RWPE2 (cell line): ENCODE results near the gene EVL.
"Not testable (repeated sequence)": the region's sequence is repeated elsewhere in the genome, so short reads cannot be mapped to it uniquely, and the experiment has no call there.

Experiments
- ATAC-seq: fragments of 200-7000 bp; cut with Tn5 transposase; 3 replicates; pipeline ENCODE4 v1.9.1; 2021; ENCODE audit warnings: low read depth
- DNase-seq: peaks from one replicate; pipeline ENCODE4 v3.0.0-alpha.2; 2020; ENCODE audit warnings: low spot score
- H3K27ac ChIP-seq: fragments of 450-650 bp; 2 replicates; pipeline ENCODE4 v1.5.1; 2017; ENCODE audit warnings: mild to moderate bottlenecking; ENCODE audit not compliant: poor library complexity, severe bottlenecking
- H3K27me3 ChIP-seq: fragments of 250-450 bp; sonication (Bioruptor Pico); 2 replicates; pipeline ENCODE4 v1.5.1; 2021; ENCODE audit warnings: mild to moderate bottlenecking, moderate library complexity; ENCODE audit not compliant: insufficient read depth, poor library complexity, severe bottlenecking
- H3K36me3 ChIP-seq: fragments of 250-450 bp; sonication (Bioruptor Pico); 2 replicates; pipeline ENCODE4 v1.5.1; 2020; ENCODE audit warnings: low read depth, mild to moderate bottlenecking, moderate library complexity
- H3K4me1 ChIP-seq: fragments of 250-450 bp; sonication (Bioruptor Pico); 2 replicates; pipeline ENCODE4 v1.5.1; 2021; ENCODE audit warnings: mild to moderate bottlenecking, moderate library complexity; ENCODE audit not compliant: insufficient read depth, poor library complexity, severe bottlenecking
- H3K4me3 ChIP-seq: fragments of 250-450 bp; sonication (Bioruptor Pico); 2 replicates; pipeline ENCODE4 v1.5.1; 2021; ENCODE audit warnings: mild to moderate bottlenecking, moderate library complexity; ENCODE audit not compliant: severe bottlenecking
- H3K9me3 ChIP-seq: fragments of 250-450 bp; sonication (Bioruptor Pico); 2 replicates; pipeline ENCODE4 v1.5.1; 2021; ENCODE audit warnings: mild to moderate bottlenecking, moderate library complexity; ENCODE audit not compliant: severe bottlenecking
- TF ChIP-seq, protein P1 (sequence below): fragments of 450-650 bp; IDR thresholded peaks from one replicate; pipeline ENCODE4 v1.5.1; 2017; ENCODE audit warnings: mild to moderate bottlenecking, moderate library complexity; ENCODE audit not compliant: poor library complexity, severe bottlenecking

The EVL gene

GRCh38 chr14:100176811-100177327 is 111.6 kb downstream of the EVL start:
- Histone ChIP-seq H3K9me3 (no peaks in the 10 kb centered on the region), H3K27me3 (no peaks in the 10 kb centered on the region), H3K4me1 (no peaks in the 10 kb centered on the region), H3K27ac (no peak overlapping the region), H3K36me3 (no peaks in the 10 kb centered on the region), H3K4me3 (no peak overlapping the region)
- ATAC-seq (no peak), DNase-seq (no peak)
- TF ChIP-seq, protein P1, sequence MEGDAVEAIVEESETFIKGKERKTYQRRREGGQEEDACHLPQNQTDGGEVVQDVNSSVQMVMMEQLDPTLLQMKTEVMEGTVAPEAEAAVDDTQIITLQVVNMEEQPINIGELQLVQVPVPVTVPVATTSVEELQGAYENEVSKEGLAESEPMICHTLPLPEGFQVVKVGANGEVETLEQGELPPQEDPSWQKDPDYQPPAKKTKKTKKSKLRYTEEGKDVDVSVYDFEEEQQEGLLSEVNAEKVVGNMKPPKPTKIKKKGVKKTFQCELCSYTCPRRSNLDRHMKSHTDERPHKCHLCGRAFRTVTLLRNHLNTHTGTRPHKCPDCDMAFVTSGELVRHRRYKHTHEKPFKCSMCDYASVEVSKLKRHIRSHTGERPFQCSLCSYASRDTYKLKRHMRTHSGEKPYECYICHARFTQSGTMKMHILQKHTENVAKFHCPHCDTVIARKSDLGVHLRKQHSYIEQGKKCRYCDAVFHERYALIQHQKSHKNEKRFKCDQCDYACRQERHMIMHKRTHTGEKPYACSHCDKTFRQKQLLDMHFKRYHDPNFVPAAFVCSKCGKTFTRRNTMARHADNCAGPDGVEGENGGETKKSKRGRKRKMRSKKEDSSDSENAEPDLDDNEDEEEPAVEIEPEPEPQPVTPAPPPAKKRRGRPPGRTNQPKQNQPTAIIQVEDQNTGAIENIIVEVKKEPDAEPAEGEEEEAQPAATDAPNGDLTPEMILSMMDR, result no peak

DNA sequence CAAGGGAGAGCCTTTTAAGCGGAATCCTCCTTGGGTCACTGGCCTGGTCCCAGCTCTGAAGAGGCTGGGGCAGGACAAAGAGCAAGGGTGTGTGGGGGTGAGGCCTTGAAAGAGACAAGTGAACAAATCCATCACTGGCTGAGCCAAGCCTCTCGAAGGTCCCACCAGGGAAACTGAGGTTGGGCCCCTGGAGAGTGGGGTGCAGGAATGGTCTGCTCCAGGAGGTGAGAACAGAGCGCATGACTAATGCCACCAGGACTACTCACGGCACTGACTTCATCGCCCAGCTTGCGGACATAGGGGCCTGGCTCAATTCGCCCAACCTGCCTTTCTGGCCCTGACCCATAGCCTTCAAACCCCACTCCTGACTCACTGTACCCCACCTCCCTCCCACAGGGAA is 113.5 kb downstream of the EVL start:
- Histone ChIP-seq H3K4me1 (no peaks in the 10 kb centered on the region), H3K27me3 (no peaks in the 10 kb centered on the region), H3K27ac (no peak overlapping the region), H3K9me3 (no peaks in the 10 kb centered on the region), H3K4me3 (no peak overlapping the region), H3K36me3 (no peaks in the 10 kb centered on the region)
- TF ChIP-seq, protein P1, result no peak
- no peak for DNase-seq
- no peak for ATAC-seq

- H3K36me3 ChIP-seq, H3K9me3 ChIP-seq, ATAC-seq, H3K4me3 ChIP-seq, H3K27ac ChIP-seq, DNase-seq, H3K27me3 ChIP-seq, H3K4me1 ChIP-seq: not testable (repeated sequence)
Observed at GRCh38 chr14:100180671-100181070, 115.4 kb downstream of the EVL start.

GRCh38 chr14:100181876-100182551 is 116.8 kb downstream of the EVL start:
- DNase-seq, H3K27me3 ChIP-seq, H3K4me3 ChIP-seq, H3K9me3 ChIP-seq, H3K36me3 ChIP-seq, H3K4me1 ChIP-seq, H3K27ac ChIP-seq: not testable (repeated sequence)
- peak; percentile 24; the same call in 1 of the 3 replicates for ATAC-seq

DNA sequence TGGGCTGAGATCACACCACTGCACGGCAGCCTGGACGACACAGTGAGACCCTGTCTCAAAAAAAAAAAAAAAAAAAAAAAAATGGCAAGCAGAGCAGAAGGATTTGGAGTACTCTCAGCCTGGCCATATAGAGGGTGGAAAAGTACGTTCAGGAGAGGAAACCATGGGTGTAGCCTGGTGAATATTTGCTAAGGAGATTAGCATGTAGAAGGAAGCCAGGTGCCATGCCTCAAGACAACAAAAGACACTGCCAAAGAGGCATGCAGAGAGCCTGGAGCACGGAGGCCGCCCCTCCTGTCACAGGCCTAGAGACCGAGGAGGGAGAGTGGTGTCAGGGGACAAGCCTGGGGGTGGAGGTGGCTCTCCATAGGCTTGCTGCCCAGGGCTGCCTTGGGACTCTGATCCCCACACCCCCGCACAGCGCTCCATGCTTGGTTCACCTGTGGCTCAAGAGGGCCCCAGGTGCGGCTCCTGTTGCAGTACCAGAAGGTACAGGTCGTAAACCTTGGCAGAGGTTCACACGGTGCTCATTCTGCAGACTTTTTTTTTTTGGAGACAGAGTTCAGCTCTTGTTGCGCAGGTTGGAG is 122.1 kb downstream of the EVL start:
- H3K27me3 ChIP-seq, result no peaks in the 10 kb centered on the region
- no peak overlapping the region for H3K4me3 ChIP-seq
- peaks cover 3% of the 10 kb centered on the region for H3K4me1 ChIP-seq
- TF ChIP-seq, protein P1, result no peak
- ATAC-seq, result peak; percentile 12; the same call in 1 of the 3 replicates
- no peak overlapping the region for H3K27ac ChIP-seq
- no peak for DNase-seq
- no peaks in the 10 kb centered on the region for H3K9me3 ChIP-seq
- no peaks in the 10 kb centered on the region for H3K36me3 ChIP-seq
